Kidney capillary endothelial cell (primary cell): ENCODE measurements around the gene RAPGEF1.

Source experiments
- DNase-seq: peaks from one replicate; pipeline ENCODE4 v3.0.0-alpha.2; 2018; ENCODE audit warnings: low spot score

RAPGEF1 gene

DNA sequence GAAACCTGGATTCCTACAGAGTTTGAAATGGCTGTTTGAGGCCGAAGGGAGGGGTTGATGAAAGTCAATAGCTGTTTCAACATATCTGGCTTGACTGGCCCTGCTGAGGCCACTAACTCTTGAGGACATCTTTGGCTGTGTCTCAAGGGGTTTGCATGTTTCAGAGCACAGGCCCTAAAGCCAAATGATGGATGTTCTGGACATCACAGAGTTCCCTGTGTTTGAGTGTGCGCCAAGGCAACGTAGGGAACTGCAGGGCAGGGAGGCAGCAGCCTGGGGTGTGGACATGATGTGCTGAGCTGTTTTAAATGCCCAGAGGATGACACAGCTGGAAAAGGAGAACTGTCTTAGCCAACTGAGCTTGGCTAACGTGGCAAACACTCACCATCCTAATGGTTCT, 89.6 kb downstream of the RAPGEF1 start:
- DNase-seq = no peak

DNA sequence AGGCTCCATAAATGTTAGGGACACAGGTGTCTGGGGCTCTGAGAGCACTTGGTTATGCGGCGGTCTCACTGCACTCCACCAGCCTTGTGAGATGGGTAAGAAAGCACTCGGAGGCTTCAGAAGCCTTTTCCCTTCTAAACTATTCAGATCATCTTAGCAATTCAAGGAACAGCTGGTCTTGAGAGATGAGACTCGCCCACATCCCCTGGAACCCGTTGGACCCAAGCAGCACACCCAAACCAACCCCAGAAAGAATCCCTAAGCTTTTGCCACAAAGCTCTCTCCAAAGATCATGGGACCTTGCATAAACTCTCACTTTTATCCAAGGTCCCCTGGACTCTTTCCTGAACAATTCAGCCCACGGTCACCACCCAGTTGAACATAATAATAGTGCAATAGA, 90.2 kb downstream of the RAPGEF1 start:
- no peak for DNase-seq

DNA sequence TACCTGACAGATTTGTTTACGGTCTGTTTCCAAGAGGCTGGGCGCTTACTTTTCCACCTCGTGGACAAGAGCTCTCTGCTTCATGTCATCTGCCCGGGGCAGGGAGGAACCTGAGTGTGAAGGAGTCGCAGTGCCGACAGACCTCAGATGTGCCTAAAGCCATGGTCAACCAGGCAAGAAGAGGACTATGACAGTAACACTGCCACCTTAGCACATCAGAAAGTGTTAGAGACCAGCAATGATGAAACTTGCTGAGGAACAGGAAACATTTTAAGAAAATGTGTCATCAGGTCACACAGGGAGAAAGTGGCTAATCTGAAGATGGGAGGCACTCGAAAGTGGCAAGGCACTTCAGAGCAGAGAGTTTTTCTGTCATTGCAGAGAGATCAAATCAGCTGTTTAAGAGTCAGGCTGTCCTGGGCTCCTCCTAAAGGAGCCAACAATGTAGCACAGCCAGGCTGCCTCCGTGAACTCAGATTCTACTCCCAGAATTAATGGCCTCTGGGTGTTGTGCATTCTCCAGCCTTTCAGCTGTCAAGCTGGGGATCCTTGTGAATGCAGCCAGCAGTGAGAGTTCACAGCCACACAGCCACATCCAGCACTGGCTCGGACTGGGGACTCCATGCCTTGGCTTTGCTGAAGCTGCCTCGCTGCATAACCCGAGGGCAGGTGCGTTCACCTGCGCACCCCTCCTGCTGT, 94.6 kb downstream of the RAPGEF1 start:
- no peak for DNase-seq

DNA sequence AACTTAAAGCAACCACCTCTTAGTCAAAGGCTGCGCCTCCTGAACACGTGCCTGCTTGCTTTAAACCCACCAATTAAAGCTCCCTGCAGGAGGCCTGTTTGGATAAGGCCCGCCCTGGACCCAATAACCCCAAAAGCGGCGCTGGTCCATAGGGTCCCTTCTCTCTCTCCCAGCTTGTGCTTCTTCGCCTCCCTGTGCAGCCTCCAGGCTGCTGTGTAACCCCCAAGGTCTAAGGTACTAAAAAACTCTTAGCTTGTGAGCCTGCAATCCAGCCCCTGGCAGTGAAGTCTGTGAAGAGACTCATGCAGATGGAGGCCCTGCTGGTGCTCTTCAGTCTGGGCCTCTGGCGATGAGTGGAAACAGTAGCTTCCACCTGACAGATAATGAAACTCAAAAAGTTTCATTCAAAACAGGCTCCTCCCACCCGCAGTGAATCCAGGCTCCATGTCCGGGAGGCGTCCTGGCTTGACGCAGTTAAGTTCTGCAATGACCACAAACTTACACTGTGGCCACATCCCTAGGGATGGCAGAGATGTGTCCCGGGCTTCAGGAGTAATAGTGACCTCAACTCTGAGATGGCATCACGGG, 97.3 kb downstream of the RAPGEF1 start:
- no peak for DNase-seq

DNA sequence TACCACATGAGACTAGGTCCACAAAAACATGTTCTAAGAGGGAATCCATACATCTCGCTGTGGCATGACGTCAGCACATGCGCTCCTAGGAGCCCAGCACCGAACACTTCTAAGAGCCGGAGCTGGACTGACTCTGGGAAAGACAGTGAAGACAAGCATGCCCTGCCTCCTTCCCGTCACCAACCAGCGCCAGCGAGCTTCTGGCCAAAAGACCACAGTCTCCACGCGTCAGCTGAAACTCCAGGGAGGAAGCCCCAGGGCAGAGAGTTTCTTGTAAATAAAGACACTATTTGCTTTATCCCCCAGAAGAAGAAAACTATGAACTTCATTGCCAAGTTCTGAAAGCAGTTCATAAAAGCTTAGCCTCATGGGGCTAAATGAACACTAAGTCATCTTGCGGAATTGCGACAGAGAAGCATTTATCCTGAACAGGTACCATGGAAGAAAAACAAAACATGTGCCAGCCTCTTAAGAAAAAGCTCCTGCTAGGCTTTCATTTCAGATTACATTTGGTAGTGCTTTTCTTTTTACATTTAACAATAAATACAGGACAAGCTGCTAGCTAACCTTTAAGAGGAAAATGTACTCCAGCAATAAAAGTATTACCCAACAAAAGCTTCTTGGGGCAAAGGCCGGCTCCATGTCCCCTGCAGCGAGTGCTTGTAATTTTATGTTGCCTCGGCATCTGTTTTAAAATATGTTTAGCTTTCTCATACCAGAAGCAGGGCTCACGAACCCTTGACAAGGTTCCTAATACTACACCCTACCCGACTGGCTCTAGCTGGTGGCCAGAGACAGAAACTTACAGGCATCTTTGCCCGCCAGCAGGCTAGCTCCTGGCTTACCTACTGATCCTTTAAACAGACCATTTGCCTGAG, 98.0 kb downstream of the RAPGEF1 start:
- no peak for DNase-seq

DNA sequence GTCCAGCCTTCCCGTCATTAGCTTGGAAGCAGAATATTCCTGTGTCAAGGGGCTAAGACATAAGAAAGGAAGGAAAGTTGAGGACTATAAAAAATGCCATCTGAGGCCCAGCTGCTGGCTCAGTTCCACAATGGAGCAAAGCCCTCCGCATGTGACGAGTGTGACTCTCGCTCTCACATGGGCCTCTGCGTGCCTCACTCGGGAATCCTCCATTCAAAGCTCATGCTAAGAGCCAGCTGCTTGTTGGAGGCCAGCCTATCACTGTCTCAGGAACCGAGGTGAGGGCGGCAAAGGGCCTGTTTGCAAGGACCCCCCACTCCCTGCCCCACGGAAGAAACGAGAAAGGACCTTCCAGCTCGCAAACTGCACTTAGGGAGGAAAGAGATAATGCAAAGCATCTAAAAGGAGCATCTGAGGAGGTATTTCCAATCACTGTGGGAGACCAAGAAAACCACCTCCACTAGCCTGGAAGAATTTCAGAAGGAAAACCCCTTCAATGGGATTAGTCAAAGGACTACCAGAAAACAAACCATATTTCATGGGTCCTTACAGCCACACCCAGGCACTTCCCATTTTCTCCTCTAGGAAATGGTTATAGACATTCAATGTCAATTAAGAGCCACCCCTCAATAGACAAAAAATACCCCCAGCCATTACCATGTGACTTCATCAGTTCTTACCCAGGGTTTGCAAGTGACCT, 99.3 kb downstream of the RAPGEF1 start:
- no peak for DNase-seq

DNA sequence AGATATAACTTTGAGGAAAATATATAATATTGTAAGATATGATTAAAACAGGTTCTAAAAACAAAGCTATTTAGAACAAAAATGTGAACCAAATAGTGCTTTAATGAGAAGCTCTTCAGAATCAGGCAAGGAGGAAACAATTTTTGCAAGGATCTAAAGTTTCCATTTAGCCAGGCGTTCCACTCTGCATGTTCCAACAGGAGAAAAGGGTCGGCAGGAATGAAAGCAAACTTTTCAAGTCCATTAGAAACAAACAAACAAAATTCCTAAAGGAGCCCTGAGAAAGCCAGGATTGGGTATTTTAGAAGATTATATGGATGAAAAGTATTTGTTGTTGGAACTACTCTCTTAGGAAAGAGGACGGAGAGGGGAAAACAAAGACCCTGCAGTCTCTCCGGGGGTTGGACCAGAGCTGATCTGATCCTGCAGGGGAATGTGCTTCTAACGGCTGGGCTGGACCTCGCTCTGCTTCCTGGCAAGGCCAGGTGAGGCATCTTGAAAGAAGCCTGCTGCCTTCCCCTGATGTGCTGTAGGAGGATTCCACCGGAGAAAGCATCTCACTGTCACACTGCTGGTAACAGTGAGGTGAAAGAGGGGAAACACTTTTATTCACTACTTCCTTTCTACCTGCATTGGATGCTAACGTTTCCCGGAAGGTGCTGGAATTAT, 100.0 kb downstream of the RAPGEF1 start:
- no peak for DNase-seq

DNA sequence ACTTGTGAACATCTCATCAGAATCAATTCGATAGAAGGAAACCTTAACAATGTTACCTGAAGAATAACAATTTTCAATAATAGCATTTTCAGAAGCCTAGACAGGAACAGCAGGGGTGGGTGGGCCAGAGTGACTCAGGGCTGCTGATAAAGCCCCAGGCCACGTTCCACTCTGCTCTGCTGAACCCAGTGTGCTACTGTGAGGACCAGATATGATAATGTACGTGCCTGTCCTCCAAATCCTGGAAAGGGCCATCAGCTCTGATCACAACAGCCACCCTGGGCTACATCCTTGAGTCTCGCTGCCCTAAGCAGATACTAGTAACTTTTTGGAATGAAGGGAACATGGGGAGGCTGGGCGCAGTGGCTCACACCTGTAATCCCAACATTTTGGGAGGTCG, 103.3 kb downstream of the RAPGEF1 start:
- no peak for DNase-seq

DNA sequence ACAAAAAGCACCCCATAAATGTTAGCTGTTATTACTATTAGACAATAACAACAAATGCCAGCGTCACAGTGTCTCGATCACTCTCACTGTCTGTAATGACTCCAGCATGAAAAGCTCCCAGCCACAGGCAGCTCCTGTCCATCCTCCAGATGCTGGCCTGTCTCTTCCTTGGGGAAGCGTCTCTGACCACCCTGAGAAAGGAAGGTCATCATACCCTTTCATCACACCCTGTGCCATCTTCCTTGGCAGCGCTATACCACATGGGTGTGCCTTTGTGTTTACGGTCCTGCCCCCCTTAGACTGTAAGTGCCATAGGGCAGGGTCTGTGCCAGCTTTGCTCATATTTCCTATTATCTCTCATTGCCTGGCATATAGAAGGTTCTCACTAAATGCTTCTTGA, 104.0 kb downstream of the RAPGEF1 start:
- no peak for DNase-seq

DNA sequence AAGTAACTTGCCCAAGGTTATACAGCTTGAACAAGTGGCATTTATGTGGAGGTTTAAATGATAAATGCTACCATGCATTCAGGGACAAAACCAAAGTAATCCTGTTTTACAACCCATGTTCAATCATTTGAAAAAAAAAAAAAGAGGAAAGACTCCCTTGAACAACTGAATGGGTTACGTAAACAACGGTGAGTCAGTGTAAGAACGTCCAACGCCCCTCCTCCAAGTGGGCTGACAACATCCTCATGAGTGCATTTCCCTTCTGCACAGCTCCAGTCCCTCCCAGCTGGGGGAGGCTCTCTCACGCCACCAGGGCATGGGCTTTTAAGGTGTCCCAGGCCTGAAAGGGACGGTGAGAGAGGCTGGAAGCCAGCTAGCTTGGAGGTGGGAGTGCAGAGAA, 104.6 kb downstream of the RAPGEF1 start:
- peak; percentile 94 for DNase-seq

DNA sequence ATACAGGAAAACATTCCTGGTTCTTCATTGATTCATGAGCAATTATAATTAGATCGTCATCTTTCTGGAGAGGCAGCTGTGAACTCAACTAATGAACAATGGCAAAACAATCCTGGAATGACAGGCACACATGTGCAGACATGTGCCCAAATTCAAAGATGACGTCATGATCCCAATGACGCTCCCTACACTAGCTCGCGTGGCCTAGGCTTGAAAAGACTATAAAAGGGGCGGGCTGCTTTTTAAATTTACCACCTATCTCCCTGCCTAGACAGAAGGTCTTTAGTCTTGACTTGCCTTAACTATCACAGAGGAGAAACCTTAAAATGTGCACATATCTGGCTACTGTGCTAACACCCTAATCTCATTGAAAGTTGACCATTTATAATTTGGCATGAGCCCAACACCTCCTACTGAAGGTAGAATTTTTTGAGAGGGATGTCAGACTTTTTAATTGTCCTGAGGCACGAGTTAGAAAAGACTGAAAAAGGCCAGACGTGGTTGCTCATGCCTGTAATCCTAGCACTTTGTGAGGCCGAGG, 106.3 kb downstream of the RAPGEF1 start:
- DNase-seq = no peak

DNA sequence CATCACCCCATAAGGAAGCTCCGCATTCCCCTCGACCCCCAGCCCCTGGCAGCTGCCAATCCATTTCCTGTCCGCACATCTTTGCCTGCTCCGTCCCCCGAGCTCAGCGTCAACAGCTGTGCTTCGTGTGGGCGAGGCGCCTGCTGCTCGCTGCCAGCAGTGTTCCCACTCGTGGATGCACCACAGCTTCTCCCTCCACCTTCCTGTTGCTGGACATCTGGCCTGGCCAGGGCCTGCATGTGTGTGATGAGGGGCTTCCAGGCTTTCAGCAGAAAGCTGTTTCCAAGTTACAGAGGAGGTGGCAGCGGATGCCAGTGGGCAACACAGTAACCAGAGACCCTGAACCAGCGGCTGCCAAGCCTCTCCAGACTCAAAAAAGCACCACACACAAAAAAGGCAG, 108.6 kb downstream of the RAPGEF1 start:
- no peak for DNase-seq

DNA sequence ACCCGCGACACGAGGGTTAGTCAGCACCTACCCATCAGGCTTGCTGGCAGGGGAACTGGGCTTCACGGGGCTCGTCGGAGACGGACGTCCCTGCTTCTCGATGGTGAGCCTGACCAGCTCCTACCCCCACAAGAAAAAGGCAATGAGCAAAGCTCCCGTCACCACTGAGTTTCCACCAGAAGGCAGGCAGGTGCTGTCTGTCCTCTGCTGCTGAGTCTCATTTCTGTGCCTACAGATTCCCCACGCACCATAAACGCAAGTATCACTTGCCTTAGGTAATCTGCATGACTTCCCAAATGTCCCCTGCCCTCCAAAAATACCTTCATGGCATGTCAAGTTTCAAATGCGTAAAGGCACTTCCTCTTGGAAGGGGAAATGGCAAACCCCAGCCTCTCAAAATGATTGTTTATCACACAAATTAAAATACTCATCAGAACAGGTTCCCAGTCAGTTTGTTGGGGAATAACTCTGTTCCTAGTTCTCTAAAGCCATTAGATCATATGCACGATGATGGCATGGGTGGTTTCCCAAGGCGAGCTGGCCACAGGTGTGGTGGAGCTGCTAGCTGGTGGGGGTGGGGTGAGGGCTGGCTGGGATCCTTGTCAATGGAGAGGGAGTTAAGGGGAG, 109.6 kb downstream of the RAPGEF1 start:
- DNase-seq = no peak

DNA sequence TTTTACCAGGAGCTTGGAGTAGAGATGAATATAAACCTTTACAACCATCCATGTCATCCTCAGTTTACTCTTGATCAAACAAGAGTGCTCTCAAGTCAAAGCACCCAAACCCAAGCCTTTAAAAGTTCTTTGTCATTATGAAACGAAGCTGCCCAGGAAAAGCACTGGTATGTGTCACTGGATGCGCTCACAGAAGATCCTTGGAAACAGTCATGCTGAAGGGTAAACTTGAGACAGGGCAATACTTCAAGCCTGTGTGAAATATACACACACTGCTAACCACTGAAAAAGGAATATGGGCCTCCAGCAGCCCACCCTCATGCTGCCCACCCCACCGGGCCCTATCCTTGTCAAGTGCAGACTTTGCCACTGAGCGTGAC, 110.1 kb downstream of the RAPGEF1 start:
- DNase-seq = no peak

DNA sequence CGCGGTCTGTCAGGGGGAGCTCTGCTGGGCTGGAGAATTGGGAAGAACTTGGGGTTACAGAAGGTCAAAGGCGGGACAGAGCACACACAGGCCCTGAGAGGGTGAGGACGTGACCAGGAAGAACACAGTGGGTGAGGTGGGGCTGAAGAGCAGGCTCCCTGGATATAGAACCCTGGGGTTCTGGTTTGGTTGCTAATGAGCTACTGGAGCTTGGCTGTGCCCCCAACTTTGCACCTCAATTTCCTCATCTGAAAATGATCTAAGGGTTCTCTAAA, 110.7 kb downstream of the RAPGEF1 start:
- DNase-seq = no peak

DNA sequence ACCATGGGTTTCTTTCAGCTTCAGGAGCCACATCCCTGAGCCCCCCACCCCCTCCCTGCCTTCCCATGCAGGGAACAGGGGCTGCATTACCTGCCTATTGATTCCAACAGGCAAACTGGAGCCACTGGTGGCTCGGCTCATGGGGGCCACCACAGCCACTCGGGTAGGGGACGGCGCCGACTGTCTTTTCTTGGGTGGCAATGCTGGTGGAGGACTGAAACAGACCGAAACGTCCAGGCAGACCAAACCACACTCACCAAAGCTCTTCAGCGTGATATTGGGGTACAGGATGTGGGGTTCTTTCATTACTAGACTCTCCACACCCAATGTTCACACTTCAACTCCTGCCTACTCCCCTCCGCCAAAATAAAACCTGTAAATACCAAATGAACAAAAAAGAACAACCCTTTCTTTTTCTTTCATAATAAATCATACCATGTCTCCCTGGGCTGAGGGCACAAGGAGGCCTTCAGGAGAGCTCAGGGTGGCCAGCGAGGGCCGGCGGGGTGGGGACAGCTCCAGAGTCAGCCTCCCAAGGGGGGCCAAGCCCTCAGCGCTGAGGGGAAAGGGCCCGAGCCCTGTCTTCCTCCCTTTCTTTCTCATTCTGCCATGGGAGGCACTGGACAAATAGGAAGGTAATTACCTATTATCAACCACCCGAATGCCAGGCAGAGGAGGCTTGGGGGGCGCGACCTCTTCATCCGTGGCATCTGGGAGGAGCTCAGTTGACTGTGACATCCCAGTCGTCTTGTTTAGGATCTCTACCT, 111.2 kb downstream of the RAPGEF1 start:
- no peak for DNase-seq

DNA sequence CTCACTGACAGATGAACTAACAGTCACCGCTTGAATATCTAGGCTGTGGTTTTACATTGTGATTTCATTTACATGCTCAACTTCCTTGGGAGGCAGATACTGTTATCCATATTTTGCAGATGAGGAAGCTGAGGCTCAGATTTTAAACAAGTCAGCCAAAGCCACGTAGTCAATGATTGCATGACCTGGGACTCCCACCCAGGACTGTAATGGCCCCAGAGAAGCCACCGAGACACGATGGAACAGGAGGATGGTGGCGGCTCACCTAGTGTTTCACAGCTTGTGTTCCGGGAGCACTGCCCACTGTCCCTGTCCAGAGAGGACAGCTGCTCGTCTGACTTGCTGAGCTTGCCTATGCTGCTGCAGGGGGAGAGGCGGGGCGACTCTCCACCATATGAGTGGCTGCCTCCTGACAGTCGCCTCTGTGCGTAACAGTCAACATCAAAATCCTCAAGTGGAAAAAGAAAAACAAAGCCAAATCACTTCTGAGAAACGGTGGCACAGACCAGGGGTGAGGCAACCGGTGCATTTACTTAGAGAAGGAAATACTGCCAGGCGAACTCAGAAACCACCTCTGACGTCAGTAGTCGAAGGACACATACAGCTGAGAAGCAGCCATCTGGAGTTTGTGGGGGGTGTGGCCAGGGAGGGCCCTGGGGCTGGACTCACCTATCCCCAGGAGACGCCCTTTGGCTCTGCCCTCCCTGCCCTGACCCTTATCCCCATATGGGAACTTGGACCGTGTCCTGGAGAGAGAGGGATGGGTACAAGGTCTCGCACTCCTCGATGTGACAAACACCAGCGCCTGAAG, 112.0 kb downstream of the RAPGEF1 start:
- DNase-seq = no peak

DNA sequence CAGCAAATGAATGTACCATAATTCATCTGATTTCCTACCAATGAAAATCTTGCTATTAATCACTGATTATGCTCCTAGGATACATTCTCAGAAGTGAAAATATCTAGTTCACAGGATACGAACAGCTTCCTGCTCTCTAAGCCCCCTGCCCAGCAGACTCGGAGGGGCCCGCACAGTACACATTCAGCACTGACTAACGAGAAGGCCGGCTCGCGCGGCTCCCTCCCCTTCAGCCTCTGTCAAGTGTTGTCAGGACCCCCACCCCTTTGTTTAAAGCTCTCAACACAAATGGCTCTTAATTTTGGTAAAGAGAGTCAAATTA, 112.6 kb downstream of the RAPGEF1 start:
- DNase-seq = no peak

DNA sequence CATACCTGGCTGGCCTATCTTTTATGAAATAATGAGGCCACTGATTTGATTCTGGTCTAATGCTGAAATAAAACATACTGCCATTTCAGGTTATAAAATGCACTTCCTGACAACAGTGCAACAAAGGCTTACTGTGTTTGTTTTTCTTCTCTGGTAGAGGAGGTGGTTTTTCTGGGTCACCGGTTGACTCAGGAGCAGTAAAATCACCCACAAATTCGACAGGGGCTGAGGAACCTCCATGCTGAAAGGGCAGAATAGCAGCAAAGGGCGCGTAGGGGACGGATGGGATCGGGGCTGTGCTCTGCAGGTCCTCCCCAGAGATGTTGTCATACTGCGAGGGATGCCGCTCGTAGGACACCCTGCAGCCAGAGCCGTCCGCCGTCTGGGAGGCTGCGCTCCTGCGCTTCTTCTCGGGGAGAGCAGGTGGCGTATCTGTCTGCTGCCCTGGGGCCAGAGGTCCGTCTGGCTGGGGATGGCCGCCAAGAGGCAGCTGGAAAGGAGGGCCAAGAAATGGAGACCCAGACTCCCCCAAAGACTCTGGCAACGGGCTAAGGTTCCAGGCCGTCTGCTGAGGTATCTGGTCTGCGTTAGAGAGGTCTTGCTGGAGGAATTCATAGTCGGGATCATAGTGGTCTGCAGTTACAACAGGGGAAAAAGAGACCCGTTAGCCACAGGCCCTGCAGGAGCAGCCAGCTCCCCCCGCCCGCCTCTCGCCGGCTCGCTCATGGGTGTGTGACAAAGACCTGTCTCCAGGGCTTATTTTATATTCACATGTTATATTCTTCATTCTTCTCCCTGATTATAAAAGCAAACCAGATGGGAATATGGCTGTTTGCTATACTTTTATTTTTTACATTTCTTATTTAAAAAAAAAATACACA, 113.8 kb downstream of the RAPGEF1 start:
- no peak for DNase-seq
